GM19035 (cell line): ENCODE results near the gene UBFD1.
"Not testable (repeated sequence)": the region's sequence is repeated elsewhere in the genome, so short reads cannot be mapped to it uniquely, and the experiment has no call there.

ENCODE experiments used
- ATAC-seq: cut with Tn5 transposase; IDR thresholded peaks from one replicate; pipeline ENCODE4 v1.9.1; 2021; ENCODE audit not compliant: unreplicated experiment

The UBFD1 gene

DNA sequence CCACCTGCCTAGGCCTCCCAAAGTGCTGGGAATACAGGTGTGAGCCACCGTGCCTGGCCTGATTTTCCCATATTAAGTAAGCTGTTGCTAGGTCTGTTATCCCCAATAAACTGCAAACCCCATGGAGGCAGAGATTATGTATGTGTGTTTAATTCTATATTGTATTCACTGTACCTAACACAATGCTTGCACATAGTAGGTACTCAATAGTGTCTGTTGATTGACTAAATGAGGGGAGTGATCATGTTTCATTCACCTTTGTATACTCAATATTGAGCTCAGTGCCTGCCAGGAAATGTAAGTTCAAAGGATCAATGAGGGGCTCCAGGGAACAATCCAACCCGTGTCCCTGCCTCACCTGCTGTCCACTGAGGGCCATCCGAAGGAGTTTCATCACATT is 32.6 kb upstream of the UBFD1 start:
- no peak for ATAC-seq

DNA sequence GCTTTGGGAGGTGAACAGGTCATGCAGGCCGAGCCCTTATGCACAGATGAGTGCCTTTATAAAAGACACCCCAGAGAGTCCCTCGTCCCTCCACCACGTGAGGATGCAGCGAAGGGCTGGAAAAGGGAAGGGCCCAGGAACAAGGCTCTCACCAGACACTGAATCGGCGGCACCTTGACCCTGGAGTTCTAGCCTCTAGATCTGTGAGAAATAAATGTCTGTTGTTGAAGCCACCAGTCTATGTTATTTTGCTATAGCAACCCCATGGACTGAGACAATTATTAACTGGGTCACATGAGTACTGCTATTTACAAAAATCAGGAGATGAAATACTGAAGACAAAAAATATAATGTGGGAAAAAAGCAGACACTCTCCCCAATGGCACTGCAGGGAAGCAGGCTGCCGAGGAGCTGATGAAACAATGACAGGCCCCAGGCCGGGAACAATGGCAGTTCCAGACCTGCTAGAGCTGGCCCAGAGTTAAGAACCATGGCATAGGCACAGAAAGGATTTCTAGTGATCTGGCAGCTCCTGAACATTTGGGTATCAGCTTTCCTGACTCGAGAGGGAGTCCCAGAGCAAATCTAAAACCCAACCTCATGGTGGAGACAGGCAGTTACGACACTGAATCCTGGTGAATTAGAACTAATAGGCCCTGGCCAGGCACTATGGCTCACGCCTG is 29.4 kb upstream of the UBFD1 start:
- ATAC-seq = no peak

DNA sequence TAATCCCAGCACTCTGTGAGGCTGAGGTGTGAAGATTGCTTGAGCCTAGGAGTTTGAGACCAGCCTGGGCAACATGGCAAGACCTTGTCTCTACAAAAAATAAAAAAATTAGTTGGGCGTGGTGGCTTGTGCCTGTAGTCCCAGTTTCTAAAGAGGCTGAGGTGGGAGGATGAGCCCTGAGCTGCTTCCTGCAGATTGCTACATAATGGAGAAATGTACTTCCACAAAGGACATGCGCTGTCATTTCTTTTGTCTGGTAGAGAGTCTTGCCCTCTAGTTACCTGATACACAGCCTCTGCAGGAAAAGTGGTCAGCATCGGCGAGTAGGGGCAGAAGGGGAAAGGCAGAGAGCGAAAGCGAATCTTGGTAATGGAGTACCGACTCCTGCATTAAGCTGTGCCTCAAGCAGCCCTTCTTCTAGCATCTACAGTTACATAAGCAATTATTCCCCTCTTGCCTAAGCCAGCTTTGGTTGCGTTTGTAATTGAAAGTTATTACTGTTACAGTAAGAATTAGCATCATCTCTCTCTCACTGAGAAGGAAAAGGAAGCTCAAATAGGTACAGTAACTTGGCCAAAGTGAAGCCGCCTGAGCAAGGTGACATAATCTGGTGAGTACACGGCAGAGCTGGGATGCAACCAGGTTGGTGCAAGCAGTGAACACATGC is 28.8 kb upstream of the UBFD1 start:
- ATAC-seq = no peak

DNA sequence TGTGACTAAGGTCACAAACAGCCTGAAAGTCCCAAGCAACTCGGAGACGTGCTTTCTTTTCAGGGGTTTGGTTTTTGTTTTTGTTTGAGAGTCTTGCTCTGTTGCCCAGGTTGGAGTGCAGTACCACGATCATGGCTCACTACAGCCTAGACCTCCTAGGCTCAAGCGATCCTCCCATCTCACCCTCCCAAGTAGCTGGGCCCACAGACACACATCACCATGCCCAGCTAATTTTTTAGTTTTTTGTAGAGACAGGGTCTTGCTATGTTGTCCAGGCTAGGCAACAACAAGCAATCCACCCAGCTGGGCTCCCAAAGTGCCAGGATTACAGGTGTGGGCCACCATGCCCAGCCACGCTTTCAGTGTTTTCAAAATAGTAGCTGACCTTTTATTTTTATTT is 27.5 kb upstream of the UBFD1 start:
- no peak for ATAC-seq

DNA sequence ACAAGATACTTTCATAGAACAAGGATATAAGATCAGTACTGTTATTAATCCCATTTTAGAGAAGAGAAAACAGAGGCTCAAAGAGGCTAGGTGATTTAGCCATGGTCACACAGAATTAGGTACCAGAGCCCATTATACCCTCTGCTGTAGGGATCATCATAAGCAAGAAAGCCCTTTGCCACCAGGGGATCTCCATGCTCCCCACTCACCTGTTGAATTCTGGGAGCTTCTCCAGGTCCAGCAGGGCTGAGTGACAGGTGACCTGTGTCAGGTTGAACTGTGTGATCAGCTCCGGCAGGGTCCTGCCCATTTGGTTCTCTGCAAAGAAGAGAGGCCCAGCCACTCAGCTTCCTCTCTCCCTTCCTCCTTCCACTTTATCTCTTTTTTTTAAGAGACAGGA is 25.1 kb upstream of the UBFD1 start:
- no peak for ATAC-seq

DNA sequence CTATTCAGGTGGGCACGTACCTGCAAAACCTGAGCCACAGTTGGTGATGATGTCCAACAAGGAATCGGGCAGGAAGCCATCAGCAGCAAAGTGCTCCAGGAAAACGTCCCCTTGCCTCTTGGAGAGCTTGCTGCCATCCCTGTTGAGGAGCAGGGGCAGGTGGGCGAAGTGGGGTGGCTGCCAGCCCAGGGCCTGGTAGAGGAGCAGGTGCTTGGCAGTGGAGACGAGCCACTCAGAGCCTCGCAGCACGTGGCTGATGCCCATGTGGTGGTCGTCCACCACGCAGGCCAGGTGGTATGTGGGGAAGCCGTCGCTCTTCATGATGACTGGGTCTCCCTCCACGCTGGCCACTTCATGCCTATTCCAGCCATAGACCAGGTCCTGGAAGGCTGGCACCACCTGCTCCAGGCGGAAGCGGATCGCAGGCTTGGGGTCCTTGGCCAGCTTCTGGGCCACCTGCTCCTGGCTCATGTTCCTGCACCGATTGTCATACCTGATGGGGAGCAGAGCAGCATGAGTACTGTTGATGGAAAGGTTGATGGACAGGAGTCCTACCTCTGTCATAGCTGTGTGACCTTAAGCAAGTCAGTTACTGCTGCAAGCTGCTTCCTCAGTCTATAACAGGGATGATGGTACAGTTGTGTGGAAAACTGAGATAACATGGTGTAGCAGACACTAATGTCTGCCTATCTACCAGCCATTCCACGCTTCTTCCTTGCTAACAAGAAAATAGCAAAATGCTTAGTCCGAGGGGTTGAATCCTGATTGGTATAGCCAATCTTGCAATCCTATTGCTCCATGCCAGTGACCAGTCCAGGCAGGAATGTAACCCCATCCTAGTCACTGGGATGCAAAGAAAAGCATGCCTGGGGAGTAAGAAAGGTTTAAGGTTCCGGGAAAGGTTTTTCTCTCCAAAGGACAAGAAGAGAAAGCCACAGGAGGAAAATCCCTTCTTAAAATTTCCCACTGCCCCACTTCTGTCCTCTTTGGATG is 22.4 kb upstream of the UBFD1 start:
- ATAC-seq = no peak

DNA sequence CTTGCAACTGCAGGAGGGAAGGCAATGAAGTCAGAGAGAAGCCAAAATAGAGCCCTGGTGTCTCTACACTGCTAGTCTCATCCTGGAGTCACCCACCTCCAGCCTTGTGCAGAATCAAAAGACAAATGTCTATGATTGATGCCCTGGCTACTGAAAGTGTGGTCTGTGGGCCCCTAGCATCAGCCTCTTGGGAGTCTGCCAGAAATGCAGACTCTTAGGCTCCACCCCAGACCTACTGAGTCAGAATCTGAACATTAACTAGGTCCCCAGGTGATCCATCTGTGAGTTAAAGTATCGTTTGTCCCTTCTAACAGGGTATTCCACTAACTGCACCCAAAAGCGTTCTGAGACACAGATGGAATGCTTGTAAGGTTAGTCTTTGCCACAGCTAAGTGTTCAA is 21.6 kb upstream of the UBFD1 start:
- ATAC-seq = no peak

DNA sequence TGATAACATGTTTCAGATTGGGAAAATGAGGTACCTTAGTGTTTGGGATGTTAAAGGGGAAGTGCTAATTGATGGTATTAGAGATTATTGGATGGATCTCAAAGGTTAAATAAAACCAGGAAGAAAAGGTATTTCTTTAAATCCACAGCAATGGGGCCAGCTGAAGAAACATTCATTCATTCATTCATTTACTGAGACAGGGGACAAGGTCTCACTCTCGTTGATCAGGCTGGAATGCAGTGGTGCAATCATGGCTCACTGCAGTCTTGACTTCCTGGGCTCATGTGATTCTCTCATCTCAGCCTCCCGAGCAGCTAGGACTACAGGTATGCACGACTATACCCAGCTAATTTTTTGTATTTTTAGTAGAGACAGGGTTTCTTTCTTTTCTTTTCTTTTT is 20.1 kb upstream of the UBFD1 start:
- no peak for ATAC-seq

DNA sequence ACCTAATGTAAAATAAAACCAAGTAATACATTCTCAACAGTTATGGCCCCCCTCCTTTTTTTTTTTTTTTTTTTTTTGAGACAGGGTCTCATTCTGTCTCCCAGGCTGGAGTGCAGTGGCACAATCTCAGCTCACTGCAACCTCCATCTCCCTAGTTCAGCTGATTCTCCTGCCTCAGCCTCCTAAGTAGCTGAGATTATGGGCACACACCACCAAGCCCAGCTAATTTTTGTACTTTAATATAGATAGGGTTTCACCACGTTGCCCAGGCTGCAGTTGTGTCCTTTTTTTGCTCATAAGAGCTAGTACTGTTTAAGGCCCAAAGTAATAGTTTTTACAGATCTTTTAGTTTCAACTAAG is 18.6 kb upstream of the UBFD1 start:
- no peak for ATAC-seq

DNA sequence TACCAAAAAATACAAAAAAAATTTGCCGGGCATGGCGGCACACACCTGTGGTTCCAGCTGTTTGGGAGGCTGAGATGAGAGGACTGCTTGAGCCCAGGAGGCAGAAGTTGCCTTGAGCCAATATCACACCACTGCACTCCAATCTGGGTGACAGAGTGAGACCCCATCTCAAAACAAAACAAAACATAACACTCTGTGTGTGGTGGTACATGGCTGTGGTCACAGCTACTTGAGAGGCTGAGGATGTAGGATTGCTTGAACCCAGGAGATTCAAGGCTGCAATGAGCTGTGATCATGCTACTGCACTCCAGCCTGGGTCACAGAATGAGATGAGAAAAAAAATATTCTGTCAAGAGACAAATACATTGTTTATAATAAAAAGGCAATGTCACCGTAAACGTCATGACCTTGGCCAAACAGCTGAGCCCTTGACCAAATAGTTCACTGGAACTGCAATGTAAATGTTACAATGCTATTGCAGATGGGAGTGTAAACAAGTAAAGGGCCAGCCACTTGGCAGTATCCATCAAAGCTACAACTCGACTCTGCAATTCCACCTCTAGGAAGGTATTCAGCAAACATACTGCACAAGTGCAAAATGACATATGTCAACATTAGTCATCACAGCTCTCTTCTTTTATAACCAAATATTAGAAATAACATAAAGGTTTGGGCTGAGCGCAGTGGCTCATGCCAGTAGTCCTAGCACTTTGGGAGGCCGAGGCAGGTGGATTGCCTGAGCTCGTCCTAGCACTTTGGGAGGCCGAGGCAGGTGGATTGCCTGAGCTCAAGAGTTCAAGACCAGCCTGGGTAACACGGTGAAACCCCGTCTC is 17.3 kb upstream of the UBFD1 start:
- no peak for ATAC-seq

DNA sequence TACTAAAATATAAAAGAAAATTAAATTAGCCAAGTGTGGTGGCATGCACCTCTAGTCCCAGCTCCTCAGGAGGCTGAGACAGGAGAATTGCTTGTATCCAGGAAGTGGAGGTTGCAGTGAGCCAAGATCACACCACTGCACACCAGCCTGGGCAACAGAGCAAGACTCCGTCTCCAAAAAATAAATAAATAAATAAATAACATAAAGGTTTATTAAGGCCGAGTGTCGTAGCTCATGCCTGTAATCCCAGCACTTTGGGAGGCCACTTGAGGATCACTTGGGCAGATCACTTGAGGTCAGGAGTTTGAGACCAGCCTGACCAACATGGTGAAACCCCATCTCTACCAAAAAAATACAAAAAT is 16.7 kb upstream of the UBFD1 start:
- not testable (repeated sequence) for ATAC-seq

DNA sequence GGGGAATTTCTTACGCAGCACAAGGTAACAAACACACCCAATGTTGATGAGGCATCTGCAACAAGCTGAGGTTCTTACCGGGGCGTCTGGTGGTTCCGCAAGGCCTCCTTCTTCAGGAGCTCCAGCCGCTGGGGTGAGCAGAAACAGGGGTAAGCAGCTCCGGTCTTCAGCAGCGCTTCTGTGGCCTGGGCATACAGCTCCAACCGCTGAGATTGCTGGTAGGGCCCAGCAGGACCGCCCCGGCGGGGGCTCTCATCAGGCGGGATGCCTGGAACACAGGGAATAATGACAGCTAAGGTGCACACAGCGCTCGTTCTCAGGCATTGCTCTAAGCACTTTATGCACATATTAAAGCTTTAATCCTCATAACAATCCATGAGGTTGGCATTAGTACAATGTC is 13.1 kb upstream of the UBFD1 start:
- ATAC-seq = no peak

DNA sequence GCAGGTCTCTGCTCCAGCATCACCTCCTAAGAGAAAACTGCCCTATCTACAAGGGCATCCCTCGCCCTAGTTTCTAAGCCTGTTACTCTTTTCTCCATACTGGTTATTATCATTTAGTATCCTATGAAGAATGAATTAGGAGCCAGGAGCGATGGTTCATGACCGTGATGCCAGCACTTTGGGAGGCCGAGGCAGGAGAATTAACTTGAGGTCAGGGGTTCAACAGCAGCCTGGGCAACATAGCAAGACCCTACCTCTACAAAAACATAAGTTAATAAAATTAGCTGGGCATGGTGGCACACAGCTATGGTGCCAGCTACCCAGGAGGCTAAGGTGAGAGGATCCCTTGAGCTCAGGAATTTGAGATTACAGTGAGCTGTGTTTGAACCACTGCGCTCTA is 7.6 kb upstream of the UBFD1 start:
- ATAC-seq = no peak

DNA sequence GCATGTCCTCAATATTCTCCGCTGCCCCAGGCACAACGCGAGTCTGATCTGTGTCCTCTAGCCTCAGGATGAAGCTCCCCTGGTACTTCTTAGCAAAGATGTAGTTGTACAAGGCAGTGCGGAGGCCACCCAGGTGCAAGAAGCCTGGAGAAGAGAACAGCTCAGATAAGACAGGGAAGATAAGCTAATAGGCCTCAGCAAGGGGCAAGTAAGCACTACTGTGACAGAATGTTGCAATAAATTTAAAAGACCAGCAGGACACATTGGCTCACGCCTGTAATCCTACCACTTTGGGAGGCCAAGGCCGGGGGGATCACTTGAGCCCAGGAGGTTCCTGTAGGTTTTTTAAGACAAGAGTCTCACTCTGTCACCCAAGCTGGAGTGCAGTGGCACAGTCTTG is 5.4 kb upstream of the UBFD1 start:
- ATAC-seq = no peak

DNA sequence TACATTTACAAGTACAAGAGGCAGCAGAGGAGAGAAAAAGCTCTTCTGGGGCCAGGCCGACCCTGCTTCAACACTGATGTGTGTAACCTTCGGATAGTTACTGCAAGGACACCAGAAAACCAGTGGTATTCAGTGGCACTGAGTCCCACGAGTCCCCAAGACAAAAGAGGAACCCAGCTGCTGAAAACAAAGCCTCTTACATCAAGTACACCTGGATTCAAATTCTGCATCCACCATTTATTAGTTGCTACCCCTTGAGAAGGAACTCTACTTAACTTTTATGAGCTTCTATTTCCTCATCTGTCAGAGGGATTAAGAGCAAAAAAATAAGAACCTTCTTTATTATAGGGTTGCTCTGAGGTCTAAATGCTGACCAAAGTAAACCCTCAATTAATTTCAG is 3.0 kb upstream of the UBFD1 start:
- ATAC-seq = no peak

DNA sequence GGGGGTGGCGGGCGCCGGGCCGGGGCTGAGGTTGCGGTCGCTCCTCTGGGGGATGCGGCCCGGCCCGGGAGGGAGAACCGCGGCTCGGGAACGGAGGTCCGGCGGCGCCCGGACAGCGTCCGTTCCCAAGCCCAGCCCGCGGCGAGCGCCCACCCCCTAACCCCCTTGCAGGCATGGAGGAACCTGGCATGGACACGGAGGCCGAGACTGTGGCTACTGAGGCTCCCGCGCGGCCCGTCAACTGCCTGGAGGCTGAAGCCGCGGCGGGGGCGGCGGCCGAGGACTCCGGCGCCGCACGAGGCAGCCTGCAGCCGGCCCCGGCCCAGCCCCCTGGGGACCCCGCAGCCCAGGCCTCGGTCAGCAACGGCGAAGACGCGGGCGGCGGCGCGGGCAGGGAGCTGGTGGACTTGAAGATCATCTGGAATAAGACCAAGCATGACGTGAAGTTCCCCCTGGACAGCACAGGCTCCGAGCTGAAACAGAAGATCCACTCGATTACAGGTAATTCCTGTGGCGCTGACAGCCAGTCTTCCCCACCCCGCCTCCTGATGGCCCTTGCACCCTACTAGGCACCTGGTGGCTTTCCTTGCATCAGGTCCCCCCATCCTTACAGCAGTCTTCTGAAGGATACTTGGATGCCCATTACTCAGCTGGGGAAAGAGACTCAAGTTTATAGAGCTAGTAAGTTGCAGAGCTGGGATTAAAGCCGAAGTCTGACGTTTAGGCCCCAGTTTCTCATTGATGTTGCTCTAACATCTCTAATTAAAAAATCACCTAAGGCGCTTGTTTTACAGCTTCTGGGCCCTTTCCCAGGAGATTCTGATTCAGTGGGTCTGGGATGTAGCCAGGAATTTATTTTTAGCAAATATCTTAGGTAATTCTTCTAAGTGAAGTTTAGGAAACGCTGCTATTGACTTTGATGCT is 514 bp downstream of the UBFD1 start:
- no peak for ATAC-seq

DNA sequence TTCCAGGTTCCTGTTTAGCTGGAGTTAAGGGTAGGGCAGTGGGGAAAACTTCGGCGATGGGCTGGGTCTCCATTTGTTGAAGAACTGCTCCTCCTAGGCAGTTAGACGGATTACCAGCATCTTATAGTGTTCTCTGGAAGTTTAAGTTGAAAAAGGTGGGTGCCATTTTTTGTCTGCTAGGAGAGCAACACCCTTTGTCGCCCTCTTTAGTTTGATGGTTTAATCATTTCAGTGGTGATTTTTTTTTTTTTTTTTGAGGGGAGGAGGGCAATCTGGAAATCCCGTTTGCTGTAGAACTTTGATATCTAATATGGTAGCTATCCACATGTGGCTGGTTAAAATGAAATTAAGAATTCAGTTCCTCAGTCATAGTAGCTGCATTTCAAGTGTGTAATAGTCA is 4.1 kb downstream of the UBFD1 start:
- ATAC-seq = no peak

DNA sequence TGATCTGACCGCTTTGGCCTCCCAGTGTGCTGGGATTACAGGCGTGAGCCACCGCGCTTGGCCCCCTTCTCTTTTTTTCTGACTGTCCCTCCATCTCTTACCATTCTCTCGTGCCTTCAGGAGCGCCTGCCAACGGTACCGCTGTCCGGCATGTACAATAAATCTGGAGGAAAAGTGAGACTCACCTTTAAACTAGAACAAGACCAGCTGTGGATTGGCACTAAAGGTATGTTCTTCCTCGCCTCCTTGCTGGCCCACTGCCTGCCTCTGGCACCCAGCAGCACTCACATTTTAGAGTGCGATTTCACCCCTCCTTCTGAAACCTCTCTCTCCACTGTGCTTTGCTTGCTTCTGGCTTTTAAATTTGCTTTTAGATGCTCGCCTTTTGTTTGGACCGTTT is 5.0 kb downstream of the UBFD1 start:
- no peak for ATAC-seq

DNA sequence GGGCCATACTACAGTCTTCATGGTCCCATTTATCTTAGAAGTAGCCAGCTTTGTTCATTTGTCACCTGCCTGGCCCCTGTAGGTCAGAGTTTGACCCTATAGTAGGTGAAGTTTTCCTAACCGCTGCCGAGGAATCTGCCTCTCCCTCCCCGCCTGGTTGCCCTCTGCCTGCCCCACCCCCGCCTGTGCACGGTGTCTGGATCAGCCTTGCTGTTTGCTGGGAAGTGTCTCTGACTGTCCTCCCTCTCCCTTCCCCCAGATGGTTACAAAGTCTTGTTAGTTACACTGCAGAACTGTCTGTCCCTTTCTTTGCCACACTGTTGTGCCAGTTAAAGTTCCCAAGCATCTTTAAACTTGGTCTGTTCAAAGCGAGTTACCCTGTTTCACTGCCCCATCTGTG is 5.7 kb downstream of the UBFD1 start:
- no peak for ATAC-seq
